Stimulated activated CD4-positive, alpha-beta T cell treated with anti-CD3 and anti-CD28 coated beads, Interleukin-4, amount 100 ng/mL, for 48 hours (primary cell): ENCODE measurements around the gene HBA1.
"Not testable (repeated sequence)": the region's sequence is repeated elsewhere in the genome, so short reads cannot be mapped to it uniquely, and the experiment has no call there.

Source experiments
- DNase-seq, 2 donors: peaks; one replicate each; pipeline ENCODE4 v3.0.0-alpha.2; 2020; ENCODE audit warnings: low read depth in 2 of 2

HBA1 gene

DNA sequence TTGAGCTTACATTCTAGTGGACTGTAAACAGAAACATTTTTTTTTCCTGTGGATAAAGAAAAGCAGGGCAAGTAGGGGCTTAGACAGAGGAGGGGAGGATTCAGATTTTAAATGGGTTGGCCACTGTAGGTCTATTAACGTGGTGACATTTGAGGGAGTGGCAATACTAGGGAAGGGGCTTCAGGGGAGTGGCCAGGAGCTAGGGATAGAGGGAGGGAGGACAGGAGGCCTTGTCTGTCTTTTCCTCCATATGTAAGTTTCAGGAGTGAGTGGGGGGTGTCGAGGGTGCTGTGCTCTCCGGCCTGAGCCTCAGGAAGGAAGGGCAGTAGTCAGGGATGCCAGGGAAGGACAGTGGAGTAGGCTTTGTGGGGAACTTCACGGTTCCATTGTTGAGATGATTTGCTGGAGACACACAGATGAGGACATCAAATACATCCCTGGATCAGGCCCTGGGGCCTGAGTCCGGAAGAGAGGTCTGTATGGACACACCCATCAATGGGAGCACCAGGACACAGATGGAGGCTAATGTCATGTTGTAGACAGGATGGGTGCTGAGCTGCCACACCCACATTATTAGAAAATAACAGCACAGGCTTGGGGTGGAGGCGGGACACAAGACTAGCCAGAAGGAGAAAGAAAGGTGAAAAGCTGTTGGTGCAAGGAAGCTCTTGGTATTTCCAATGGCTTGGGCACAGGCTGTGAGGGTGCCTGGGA, 17.2 kb upstream of the HBA1 start:
- no peak for DNase-seq

DNA sequence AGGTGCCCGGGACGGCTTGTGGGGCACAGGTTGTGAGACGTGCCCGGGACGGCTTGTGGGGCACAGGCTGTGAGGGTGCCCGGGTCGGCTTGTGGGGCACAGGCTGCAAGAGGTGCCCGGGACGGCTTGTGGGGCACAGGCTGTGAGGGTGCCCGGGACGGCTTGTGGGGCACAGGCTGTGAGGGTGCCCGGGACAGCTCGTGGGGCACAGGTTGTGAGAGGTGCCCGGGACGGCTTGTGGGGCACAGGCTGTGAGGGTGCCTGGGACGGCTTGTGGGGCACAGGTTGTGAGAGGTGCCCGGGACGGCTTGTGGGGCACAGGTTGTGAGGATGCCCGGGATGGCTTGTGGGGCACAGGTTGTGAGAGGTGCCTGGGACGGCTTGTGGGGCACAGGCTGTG, 16.2 kb upstream of the HBA1 start:
- not testable (repeated sequence) for DNase-seq

DNA sequence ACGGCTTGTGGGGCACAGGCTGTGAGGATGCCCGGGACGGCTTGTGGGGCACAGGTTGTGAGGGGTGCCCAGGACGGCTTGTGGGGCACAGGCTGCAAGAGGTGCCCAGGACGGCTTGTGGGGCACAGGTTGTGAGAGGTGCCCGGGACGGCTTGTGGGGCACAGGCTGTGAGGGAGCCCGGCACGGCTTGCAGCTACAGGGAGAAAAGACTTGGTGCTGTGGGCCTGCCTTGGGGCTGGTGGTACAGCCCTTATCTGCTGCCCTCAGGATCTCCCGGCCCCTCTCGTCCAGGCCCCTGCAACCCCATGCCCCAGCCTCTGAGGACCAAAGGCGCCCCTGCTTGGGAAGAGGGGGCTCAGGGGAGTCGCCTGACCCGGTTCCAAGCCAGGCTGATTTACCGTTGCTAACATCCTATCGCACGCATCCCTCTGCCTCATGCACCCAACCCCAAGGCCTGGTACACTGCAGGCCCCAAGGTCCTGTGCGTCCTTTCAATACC, 15.7 kb upstream of the HBA1 start:
- DNase-seq, result no peak

DNA sequence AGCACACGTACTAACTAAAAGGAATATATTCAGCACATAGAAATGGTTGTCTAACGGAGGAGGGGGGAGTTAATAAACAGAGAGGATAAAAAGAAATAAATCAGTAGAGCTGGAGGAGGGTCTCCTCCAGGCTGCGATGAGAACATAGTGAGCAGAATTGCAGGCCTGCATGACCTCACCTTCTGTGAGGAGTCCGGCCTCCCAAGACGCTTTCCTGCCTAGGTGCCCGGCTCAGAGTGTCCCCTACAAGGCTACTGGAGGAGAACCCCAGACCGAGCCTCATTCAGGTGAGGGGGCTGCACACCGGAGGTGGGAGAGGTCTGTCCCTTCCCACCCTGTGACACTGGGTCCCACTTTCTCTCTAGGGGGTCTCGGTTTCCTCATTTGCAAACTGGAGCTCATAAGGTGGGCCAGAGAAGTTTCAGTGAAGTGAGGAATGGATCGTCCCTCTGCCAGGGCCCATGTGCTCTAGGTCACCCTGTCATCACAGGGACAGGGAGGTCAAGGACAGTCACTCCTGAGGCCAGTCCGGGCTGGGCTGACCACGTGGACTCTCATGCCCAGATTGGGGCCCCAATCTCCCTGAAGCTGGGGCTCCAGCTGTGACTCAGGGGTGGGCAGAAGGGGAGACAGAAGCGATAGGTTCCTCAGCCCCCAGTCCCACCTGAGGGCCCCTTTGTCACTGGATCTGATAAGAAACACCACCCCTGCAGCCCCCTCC, 14.0 kb upstream of the HBA1 start:
- no peak for DNase-seq

DNA sequence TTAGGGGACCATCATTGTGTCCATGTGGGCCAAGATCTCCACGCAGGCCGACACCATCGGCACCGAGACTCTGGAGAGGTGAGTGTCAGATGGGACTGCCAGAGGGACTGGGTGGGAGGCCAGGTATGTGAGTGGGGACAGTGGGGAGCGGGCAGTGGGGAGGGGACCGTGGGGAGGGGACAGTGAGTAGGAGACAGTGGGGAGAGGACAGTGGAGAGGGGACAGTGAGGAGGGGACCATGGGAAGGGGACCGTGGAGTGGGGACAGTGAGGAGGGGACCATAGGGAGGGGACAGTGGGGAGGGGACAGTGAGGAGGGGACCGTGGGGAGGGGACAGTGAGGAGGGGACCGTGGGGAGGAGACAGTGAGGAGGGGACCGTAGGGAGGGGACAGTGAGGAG, 13.3 kb upstream of the HBA1 start:
- DNase-seq, result not testable (repeated sequence)

DNA sequence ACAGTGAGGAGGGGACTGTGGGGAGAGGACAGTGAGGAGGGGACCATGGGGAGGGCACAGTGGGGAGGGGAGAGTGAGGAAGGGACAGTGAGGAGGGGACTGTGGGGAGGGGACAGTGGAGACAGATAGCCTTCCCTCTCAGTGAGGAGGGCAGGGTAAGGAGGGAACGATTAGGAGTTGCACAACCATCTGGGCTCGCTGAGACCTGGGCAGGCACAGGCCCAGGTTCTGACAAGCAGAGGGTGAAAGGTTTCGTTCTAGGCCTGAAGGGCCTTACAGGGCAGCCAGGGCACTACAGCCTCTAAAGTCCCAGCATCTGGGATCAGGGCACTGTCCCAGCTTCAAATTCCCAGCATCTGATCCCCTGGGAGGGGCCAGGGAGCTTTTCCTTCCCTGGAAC, 12.8 kb upstream of the HBA1 start:
- not testable (repeated sequence) for DNase-seq

DNA sequence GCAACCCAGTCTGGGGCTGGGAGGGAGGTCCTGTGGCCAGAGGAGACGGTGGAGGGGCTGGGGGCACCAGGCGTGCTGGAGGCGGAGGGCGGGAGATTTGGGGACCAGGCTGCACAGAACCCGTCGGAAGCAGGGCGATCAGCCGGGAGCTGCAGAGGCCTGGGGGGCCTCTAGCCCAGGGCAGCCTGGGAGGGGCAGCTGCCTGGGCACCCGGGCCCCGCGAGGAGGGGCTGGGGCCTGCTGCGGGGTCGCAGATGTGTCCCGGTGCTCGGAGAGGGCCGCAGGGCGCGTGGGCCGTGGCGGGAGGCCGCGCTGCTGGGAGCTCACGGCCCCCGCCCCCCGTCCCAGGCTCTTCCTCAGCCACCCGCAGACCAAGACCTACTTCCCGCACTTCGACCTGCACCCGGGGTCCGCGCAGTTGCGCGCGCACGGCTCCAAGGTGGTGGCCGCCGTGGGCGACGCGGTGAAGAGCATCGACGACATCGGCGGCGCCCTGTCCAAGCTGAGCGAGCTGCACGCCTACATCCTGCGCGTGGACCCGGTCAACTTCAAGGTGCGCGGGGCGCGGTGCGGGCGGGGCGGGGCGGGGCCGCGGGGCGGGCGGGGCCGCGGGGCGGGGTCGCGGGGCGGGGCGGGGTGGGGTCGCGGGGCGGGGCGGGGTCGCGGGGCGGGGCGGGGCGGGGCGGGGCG, 12.2 kb upstream of the HBA1 start:
- not testable (repeated sequence) for DNase-seq

DNA sequence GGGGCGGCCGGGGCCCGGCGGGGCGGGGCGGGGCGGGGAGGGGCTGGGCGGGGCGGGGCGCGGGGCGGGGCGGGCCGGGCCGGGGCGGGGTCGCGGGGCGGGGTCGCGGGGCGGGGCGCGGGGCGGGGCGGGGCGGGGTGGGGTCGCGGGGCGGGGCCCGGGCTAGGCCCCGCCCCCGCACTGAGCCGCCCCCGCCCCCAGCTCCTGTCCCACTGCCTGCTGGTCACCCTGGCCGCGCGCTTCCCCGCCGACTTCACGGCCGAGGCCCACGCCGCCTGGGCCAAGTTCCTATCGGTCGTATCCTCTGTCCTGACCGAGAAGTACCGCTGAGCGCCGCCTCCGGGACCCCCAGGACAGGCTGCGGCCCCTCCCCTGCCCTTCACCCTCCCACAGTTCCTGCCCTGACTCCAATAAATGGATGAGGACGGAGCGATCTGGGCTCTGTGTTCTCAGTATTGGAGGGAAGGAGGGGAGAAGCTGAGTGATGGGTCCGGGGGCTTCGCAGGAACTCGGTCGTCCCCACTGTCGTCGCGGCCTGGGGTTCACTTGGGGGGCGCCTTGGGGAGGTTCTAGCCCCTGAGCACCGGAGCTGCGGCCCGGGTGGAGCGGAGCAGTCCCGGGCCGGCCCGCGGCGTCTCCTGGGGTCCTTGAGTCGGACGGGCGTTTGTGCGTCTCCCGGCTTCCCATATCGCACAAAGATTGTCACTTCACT, 11.5 kb upstream of the HBA1 start:
- no peak for DNase-seq

DNA sequence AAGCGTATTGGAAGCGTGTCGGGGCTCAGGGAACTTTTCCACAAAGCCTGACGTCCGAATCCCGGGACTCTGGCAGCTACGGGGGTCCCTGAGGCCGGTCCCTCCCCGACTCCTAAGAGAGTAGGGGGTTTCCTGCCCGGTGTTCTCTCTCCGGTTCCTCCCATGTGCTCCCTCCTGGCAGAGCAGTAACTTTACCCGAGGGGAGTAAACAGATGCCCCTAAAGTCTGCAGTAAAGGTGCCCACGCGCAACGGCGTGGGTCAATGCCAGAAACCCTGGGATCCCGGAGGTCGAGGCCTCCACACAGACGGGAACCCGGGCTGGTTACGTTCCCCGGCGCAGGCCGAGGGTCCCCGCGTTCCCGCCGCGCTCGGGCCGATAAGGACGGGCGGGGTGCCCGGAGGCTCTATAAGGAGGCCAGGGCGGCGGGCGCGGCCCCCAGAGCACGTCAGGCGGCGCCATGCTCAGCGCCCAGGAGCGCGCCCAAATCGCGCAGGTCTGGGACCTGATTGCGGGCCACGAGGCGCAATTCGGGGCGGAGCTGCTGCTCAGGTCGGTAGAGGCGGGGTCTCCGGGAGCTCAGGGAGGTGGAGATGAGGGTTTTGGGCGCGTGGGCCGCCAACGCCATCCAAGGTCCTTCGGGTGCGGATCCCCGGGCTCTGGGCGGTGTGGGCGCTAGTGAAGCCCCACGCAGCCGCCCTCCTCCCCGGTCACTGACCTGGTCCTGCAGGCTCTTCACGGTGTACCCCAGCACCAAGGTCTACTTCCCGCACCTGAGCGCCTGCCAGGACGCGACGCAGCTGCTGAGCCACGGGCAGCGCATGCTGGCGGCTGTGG, 10.7 kb upstream of the HBA1 start, which contains the start of gene HBM:
HBM (plus strand) TSS at position 440 of the 836 bp plus-strand sequence; CDS start at position 460, 20 bp downstream.
- DNase-seq, result no peak

DNA sequence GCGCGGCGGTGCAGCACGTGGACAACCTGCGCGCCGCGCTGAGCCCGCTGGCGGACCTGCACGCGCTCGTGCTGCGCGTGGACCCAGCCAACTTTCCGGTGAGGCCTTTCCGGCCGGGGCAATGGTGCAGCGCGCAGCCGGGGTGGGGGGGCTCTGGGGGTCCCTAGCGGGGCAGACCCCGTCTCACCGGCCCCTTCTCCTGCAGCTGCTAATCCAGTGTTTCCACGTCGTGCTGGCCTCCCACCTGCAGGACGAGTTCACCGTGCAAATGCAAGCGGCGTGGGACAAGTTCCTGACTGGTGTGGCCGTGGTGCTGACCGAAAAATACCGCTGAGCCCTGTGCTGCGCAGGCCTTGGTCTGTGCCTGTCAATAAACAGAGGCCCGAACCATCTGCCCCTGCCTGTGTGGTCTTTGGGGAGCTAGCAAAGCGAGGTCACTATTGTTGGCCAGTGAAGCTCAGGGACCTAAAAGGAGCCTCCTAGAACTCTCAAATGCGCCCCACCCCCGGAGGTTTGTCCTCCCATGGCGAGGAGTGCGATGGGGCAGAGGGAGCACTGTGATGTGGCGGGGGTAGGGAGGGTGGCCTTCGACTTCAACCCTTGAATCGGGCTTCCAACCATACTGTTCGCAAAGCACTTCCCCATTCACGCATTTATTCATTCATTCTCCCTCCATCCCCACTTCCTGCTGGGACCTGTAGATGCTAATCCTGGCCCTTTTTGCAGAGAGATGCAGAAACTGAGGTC, 9.9 kb upstream of the HBA1 start:
- DNase-seq, result no peak

DNA sequence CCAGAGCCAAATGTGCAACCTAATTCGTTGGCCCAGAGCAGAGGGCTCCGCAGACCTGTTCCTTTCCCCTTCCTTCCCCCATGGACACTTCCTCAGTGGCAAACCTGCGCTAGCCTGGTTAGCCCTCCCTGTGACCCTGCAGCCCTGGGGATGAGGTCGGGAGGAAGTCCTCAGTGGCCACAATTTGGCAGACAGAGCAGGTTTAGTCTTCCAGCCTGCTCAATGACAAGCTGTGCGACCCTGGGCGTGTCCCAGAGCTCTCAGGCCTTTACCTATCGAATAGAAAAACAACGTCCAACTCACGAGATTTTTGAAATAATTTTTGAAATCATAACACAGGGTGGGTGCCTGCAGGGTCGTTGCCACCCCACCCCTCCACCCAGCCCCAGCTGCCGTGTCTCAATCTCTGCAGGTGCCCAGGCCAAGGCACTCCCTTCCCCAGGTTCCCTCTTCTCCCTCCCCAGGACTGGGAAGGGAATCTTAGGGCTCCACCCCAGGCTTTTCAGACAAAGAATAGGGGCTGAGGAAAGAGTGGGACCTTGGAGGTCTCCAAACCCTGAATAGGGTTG, 9.3 kb upstream of the HBA1 start:
- DNase-seq, result no peak

DNA sequence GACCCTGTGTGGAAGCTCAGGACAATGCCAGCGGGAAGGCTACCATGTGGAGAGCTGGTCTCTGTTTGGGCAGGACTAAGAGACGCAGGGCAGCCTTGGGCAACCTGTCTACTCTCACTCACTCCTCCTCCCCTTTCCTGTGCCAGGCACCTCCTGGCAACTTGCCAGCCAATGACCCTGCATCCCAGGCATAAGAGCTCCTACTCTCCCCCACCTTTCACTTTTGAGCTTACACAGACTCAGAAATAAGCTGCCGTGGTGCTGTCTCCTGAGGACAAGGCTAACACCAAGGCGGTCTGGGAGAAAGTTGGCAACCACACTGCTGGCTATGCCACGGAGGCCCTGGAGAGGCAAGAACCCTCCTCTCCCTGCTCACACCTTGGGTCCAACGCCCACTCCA, 8.1 kb upstream of the HBA1 start:
- no peak for DNase-seq

DNA sequence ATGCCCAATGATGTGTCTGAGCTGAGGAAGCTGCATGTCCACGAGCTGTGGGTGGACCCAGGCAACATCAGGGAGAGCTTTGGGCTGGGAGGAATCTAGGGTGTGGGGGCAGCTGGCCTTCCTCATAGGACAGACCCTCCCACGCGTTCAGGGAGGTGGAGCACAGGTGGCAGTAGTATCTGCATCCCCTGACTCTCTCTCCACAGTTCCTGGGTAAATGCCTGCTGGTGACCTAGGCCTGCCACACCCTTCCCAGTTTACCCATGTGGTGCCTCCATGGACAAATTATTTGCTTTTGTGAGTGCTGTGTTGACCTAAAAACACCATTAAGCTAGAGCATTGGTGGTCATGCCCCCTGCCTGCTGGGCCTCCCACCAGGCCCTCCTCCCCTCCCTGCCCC, 7.5 kb upstream of the HBA1 start:
- DNase-seq, result no peak

DNA sequence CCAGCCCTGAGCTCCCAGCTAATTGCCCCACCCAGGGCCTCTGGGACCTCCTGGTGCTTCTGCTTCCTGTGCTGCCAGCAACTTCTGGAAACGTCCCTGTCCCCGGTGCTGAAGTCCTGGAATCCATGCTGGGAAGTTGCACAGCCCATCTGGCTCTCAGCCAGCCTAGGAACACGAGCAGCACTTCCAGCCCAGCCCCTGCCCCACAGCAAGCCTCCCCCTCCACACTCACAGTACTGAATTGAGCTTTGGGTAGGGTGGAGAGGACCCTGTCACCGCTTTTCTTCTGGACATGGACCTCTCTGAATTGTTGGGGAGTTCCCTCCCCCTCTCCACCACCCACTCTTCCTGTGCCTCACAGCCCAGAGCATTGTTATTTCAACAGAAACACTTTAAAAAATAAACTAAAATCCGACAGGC, 6.4 kb upstream of the HBA1 start:
- DNase-seq, result not testable (repeated sequence)

DNA sequence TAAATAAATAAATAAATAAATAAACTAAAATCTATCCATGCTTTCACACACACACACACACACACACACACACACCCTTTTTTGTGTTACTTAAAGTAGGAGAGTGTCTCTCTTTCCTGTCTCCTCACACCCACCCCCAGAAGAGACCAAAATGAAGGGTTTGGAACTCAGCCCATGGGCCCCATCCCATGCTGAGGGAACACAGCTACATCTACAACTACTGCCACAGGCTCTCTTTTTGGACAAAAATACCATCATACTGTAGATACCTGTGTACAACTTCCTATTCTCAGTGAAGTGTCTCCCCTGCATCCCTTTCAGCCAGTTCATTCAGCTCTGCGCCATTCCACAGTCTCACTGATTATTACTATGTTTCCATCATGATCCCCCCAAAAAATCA, 5.7 kb upstream of the HBA1 start:
- no peak for DNase-seq

DNA sequence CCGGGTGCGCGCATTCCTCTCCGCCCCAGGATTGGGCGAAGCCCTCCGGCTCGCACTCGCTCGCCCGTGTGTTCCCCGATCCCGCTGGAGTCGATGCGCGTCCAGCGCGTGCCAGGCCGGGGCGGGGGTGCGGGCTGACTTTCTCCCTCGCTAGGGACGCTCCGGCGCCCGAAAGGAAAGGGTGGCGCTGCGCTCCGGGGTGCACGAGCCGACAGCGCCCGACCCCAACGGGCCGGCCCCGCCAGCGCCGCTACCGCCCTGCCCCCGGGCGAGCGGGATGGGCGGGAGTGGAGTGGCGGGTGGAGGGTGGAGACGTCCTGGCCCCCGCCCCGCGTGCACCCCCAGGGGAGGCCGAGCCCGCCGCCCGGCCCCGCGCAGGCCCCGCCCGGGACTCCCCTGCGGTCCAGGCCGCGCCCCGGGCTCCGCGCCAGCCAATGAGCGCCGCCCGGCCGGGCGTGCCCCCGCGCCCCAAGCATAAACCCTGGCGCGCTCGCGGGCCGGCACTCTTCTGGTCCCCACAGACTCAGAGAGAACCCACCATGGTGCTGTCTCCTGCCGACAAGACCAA, 4.0 kb upstream of the HBA1 start, which contains the start of gene HBA2:
HBA2 (plus strand) TSS at position 503 of the 568 bp plus-strand sequence; CDS start at position 540, 37 bp downstream.
- DNase-seq, result not testable (repeated sequence)

DNA sequence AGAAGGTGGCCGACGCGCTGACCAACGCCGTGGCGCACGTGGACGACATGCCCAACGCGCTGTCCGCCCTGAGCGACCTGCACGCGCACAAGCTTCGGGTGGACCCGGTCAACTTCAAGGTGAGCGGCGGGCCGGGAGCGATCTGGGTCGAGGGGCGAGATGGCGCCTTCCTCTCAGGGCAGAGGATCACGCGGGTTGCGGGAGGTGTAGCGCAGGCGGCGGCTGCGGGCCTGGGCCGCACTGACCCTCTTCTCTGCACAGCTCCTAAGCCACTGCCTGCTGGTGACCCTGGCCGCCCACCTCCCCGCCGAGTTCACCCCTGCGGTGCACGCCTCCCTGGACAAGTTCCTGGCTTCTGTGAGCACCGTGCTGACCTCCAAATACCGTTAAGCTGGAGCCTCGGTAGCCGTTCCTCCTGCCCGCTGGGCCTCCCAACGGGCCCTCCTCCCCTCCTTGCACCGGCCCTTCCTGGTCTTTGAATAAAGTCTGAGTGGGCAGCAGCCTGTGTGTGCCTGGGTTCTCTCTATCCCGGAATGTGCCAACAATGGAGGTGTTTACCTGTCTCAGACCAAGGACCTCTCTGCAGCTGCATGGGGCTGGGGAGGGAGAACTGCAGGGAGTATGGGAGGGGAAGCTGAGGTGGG, 3.1 kb upstream of the HBA1 start:
- DNase-seq, result not testable (repeated sequence)

DNA sequence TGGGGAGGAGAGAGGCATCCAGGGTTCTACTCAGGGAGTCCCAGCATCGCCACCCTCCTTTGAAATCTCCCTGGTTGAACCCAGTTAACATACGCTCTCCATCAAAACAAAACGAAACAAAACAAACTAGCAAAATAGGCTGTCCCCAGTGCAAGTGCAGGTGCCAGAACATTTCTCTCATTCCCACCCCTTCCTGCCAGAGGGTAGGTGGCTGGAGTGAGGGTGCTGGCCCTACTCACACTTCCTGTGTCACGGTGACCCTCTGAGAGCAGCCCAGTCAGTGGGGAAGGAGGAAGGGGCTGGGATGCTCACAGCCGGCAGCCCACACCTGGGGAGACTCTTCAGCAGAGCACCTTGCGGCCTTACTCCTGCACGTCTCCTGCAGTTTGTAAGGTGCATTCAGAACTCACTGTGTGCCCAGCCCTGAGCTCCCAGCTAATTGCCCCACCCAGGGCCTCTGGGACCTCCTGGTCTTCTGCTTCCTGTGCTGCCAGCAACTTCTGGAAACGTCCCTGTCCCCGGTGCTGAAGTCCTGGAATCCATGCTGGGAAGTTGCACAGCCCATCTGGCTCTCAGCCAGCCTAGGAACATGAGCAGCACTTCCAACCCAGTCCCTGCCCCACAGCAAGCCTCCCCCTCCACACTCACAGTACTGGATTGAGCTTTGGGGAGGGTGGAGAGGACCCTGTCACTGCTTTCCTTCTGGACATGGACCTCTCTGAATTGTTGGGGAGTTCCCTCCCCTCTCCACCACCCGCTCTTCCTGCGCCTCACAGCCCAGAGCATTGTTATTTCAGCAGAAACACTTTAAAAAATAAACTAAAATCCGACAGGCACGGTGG, 2.3 kb upstream of the HBA1 start:
- not testable (repeated sequence) for DNase-seq
